Subcutaneous abdominal adipose tissue (tissue), 5 donors: ENCODE results near the gene SCUBE1.

Experiments
- H3K27ac ChIP-seq: one replicate; pipeline ENCODE4 v1.7.0; 2013; ENCODE audit warnings: low read depth, mild to moderate bottlenecking, inconsistent platforms, low read length, moderate library complexity
- H3K27me3 ChIP-seq, 5 donors: one replicate each; pipeline ENCODE4 v1.7.0; 2013; ENCODE audit warnings: low read length in 5 of 5, inconsistent platforms in 1 of 5; ENCODE audit not compliant: control insufficient read depth in 5 of 5, insufficient read depth in 4 of 5
- H3K36me3 ChIP-seq, 5 donors: one replicate each; pipeline ENCODE4 v1.7.0; 2013; ENCODE audit warnings: low read length in 5 of 5; ENCODE audit not compliant: control insufficient read depth in 5 of 5, insufficient read depth in 5 of 5
- H3K4me1 ChIP-seq, 5 donors: one replicate each; pipeline ENCODE4 v1.7.0; 2013; ENCODE audit warnings: low read length in 5 of 5, mild to moderate bottlenecking in 3 of 5, moderate library complexity in 1 of 5; ENCODE audit not compliant: control insufficient read depth in 5 of 5, insufficient read depth in 5 of 5
- H3K4me3 ChIP-seq, 5 donors: one replicate each; pipeline ENCODE4 v1.7.0; 2013; ENCODE audit warnings: low read length in 5 of 5, low read depth in 1 of 5
- H3K9ac ChIP-seq, 5 donors: one replicate each; pipeline ENCODE4 v1.7.0; 2013; ENCODE audit warnings: low read length in 5 of 5, mild to moderate bottlenecking in 4 of 5, moderate library complexity in 3 of 5
- H3K9me3 ChIP-seq, 5 donors: one replicate each; pipeline ENCODE4 v1.7.0; 2013; ENCODE audit warnings: low read length in 5 of 5; ENCODE audit not compliant: control insufficient read depth in 5 of 5
- donor health status: healthy.
- donor health status: healthy.
- donor health status: healthy.
- donor health status: healthy.
- donor health status: healthy.

Gene SCUBE1

DNA sequence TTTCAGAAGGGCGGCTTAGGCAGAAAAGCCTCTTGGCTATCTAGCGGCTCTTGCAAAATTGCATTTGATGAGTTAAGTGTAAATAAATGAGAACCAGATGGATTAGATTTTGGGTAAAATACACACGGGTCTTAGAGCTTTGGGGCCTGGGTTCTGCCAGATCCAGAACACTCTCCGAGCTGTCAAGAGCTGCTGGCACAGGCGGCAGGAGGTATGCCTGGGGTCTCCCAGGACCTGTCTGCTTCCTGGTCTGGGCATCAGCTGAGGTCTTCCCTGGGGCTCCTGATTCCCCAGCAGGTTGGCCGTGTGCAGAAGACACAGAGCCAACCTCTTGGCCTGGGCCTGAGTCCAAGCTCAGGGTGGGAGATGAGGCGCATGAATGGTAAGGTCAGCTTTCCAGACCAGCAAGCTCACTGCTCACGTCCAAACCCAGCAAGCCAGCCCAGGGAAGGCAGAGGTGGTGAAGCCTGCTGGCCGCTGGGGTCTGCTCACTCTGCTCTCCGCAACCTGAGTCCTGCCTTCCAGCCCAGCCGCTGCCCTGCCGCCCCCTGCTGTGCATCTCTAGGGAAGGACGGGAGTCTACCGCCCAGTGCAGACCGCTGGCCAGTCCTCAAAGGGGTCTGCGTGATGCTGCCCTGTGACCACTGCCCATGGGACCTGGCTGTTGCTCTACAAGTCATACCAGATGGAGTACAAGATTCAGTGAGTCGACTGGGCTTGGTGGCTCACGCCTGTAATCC lies 44.9 kb downstream of the SCUBE1 start:
- Histone ChIP-seq H3K27ac (no peak overlapping the region), H3K27me3 (peaks cover 7 to 49% (median 28%) of the 10 kb centered on the region in 5 donors), H3K4me1 (peaks cover 2 to 18% (median 14%) of the 10 kb centered on the region in 5 donors), H3K36me3 (no peaks in the 10 kb centered on the region), H3K9ac (no peak overlapping the region), H3K4me3 (no peak overlapping the region), H3K9me3 (no peaks in the 10 kb centered on the region)

DNA sequence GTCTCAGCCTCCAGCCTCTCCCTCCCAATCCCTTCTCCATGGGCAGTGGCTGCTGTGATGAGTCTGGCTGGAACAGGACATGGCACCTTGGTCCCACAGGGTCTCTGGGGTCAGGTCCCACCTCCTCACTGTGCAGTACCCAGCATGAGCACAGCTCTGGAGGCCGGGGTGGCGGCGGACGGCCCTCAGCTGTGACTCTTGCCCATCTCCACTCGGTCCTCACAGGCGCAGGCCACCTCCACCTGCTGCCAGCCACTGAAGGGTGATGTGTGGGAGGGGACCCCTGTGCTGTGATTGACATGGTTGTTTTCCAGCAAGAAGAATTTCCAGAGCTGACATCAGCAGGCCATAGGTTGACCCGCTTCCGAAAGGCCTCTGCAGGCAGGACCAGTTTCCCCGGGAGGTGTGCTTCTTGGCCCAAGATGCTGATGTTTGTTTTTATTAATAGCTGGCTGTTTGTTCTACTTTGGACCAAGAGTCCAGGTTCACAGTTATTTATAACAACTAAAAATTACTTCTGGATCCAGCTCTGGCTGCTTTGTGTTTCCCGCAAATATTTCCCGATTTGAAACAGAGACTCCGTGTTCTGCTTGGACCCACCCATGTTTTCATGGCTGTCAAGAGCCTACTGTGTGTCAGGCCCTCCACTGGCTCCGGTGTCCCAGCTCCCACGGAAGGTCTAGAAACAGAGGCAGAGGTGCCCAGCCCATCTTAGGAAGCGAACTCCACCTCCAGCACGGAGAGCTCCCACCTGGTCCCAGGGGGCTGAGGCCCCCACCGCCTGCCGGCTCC lies 45.7 kb downstream of the SCUBE1 start:
- Histone ChIP-seq H3K27me3 (peaks cover 7 to 50% (median 27%) of the 10 kb centered on the region in 5 donors), H3K36me3 (no peaks in the 10 kb centered on the region), H3K4me3 (no peak overlapping the region), H3K27ac (no peak overlapping the region), H3K9ac (no peak overlapping the region), H3K9me3 (no peaks in the 10 kb centered on the region), H3K4me1 (peaks cover 2 to 18% (median 14%) of the 10 kb centered on the region in 5 donors)

DNA sequence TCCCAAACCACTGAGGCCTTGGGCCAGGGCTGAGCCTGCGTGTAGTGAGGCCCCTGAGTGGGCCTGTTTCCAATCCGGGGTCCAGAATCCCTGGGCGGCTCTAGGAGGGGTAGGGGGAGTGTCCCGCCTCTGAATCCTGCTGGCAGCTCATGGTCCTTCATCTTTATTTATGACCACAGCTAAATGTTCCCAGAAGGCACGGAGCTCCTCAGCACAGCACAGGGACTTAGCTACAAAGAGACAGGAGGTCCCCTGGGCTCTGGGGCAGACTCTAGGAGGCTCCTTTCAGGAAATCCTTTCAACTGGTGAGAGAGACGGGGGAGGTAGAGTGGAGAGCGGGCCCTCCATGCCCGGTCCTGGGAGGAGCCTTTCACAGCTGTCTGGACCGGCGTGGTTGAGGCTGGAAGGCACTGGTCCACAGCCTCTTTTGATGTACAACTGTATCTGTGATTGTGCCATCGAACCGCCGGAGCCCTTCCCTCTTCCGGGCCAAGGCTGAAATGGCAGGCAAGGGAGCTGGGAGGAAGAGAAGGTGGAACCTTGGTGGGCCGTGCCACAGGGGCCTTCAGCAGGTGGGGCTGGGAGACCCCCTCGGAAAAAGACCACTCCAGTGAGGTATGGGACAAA lies 46.8 kb downstream of the SCUBE1 start:
- H3K27ac ChIP-seq = no peak overlapping the region
- no peak overlapping the region for H3K9ac ChIP-seq
- H3K4me3 ChIP-seq = no peak overlapping the region
- peaks cover 9 to 41% (median 20%) of the 10 kb centered on the region in 5 donors for H3K27me3 ChIP-seq
- no peaks in the 10 kb centered on the region for H3K9me3 ChIP-seq
- no peaks in the 10 kb centered on the region for H3K36me3 ChIP-seq
- H3K4me1 ChIP-seq = peaks cover 2 to 23% (median 14%) of the 10 kb centered on the region in 5 donors

DNA sequence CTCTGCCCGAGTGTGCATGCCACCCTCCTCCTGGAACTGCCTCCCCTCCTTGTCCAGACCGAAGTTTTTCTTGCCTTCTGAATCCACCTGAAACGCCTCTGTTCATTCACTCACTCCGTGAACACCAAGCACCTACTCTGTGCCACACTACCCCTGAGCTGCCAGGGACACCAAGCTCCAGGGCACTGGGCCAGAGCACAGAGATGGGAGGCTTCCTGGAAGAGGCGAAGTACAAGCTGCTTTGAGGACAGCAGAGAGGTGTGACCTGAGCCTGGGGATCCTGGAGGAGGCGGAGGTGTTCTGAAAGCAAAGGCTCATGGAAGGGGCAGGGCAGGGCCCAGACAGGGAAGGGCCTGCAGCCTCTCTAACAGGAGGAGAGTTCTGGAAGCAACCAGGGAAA lies 47.5 kb downstream of the SCUBE1 start:
- Histone ChIP-seq H3K27me3 (peaks cover 13 to 39% (median 20%) of the 10 kb centered on the region in 5 donors), H3K4me3 (no peak overlapping the region), H3K9me3 (no peaks in the 10 kb centered on the region), H3K9ac (no peak overlapping the region), H3K36me3 (no peaks in the 10 kb centered on the region), H3K27ac (no peak overlapping the region), H3K4me1 (peaks cover 2 to 25% (median 17%) of the 10 kb centered on the region in 5 donors)

DNA sequence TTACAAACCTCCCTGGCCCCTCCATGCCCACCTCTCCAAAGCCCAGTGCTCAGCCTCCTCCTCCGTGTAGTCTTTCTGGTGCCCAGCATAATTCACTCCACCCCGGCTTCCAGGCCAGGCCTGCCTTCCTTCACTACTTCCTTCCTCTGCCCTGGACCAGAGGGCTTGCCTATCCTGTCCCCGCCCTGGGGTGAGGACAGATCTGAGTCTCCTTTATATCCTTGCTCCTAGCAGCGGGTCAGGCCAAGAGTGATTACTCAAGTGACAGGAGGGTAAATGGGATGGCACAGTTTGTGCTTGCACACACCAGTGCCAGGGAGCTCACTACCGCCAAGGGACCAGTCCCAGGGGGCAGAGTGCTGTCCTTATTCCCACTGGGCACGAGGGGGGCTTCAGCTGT lies 48.0 kb downstream of the SCUBE1 start:
- Histone ChIP-seq H3K27me3 (peaks cover 13 to 36% (median 18%) of the 10 kb centered on the region in 5 donors), H3K9me3 (no peaks in the 10 kb centered on the region), H3K9ac (no peak overlapping the region), H3K36me3 (no peaks in the 10 kb centered on the region), H3K27ac (no peak overlapping the region), H3K4me1 (peaks cover 2 to 30% (median 22%) of the 10 kb centered on the region in 5 donors), H3K4me3 (no peak overlapping the region)

DNA sequence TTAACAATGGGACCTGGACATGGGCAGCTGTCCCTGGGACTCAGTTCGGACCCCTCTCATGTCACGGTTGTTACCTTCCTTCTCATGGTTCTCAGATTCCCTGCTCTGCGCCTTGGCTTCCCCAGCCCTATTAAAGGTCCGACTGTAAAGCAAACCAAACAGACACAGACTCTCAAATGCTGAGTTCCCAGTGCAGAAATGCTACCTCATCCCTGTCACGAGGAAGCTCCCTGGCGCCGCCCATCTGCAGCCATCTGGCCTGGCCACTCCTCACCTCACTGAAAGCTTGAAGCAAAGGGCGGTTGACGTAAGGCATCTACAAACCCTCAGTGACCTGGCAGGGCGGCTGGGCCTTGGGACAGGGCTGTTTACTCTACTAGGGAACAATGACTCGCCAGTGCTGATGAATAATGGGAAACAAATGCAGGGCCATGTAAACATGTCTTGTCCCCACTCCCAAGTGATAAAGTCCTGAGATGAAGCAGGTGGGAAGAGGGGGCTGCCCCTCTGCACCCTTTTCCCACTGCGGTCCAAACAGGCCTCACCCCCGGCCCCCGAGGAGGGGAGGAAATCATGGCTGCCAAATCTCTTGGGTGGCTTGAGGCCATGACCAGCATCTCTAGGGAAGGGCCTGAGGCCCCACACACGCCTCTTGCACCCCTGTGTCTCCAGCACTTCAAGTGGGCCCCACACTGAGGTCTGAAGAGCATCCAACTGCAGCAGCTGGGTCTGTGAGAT lies 49.3 kb downstream of the SCUBE1 start:
- no peak overlapping the region for H3K27ac ChIP-seq
- H3K9ac ChIP-seq = no peak overlapping the region
- no peaks in the 10 kb centered on the region for H3K9me3 ChIP-seq
- peaks cover 5 to 43% (median 35%) of the 10 kb centered on the region in 5 donors for H3K4me1 ChIP-seq
- peaks cover 8 to 27% (median 13%) of the 10 kb centered on the region in 5 donors for H3K27me3 ChIP-seq
- no peaks in the 10 kb centered on the region for H3K36me3 ChIP-seq
- H3K4me3 ChIP-seq = no peak overlapping the region

DNA sequence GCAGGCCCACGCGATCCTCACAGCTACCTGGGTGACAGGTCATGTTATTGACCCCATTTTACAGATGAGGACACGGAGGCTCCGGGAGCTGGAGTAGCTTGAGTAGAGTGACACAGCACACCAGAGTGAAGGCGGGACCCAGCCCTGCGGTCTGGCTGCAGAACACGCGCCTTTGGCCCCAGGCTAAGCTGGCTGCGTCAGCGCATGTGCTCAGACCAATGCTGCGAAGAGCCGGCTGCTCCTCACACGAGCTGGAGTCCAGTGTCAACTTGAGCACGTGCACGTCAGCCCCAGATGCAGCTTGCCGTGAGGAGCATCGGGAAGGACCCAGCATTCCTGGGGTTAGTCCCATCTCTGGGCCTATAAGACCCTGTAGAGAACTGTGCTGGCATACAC lies 49.9 kb downstream of the SCUBE1 start:
- no peak overlapping the region for H3K9ac ChIP-seq
- peaks cover 8 to 24% (median 13%) of the 10 kb centered on the region in 5 donors for H3K27me3 ChIP-seq
- H3K36me3 ChIP-seq = no peaks in the 10 kb centered on the region
- peaks cover 5 to 42% (median 35%) of the 10 kb centered on the region in 5 donors for H3K4me1 ChIP-seq
- no peaks in the 10 kb centered on the region for H3K9me3 ChIP-seq
- no peak overlapping the region for H3K27ac ChIP-seq
- H3K4me3 ChIP-seq = no peak overlapping the region

DNA sequence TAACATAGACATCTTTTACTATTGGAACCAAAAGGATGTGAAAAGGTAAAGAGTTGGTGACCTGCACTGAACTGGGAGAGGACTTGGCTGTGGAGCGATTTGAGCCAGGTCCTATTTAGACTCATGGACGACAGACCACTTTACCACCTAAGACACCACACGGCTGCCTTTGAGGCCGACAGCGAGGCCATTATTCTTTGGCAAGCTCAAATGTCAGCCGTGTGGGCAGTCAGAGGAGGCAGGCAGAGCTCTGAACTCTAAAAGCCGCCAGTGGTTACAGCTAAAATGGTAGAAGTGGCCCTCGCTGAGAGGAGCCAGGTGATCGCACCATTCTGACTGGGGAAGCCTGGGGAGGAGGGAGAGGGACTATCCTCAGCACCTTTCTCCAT lies 50.5 kb downstream of the SCUBE1 start:
- Histone ChIP-seq H3K9ac (no peak overlapping the region), H3K27ac (no peak overlapping the region), H3K4me1 (peaks cover 5 to 39% (median 35%) of the 10 kb centered on the region in 5 donors)

DNA sequence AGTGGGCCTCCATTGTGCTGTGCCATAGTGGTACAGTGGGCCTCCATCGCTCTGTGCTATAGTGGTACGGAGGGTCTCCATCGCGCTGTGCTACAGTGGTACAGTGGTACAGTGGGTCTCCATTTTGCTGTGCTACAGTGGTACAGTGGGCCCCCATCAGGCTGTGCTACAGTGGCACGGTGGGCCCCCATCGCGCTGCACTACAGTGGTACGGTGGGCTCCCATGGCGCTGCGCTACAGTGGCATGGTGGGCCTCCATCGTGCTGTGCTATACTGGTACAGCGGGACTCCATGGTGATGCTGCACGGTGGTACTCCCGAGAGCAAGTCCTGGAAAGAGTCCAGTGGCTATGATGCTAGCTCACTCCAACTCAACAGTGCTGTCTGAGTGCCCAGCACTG lies 51.8 kb downstream of the SCUBE1 start:
- H3K27ac ChIP-seq = no peak overlapping the region
- peaks cover 4 to 18% (median 9%) of the 10 kb centered on the region in 5 donors for H3K27me3 ChIP-seq
- no peak overlapping the region for H3K4me3 ChIP-seq
- H3K9ac ChIP-seq = no peak overlapping the region
- H3K4me1 ChIP-seq = peaks cover 3 to 43% (median 30%) of the 10 kb centered on the region in 5 donors
- no peaks in the 10 kb centered on the region for H3K9me3 ChIP-seq
- no peaks in the 10 kb centered on the region for H3K36me3 ChIP-seq

More for the DNA sequence above, 50.5 kb downstream of the SCUBE1 start:
- peaks cover 5 to 23% (median 13%) of the 10 kb centered on the region in 5 donors for H3K27me3 ChIP-seq
- no peaks in the 10 kb centered on the region for H3K9me3 ChIP-seq
- no peaks in the 10 kb centered on the region for H3K36me3 ChIP-seq
- H3K4me3 ChIP-seq = no peak overlapping the region
